Dedifferentiated amniotic fluid mesenchymal stem cell (primary cell): Measurements from ENCODE around the gene TLE3.

ENCODE experiments used
- DNase-seq: peaks from one replicate; pipeline ENCODE4 v3.0.0-alpha.2; 2016; ENCODE audit errors: extremely low spot score

The TLE3 gene

GRCh38 chr15:70062321-70062956 is 35.3 kb downstream of the TLE3 start:
- no peak for DNase-seq

- no peak for DNase-seq
These were observed 35.9 kb downstream of the TLE3 start for GRCh38 chr15:70061696-70062270.

- DNase-seq, result no peak
These were observed 36.8 kb downstream of the TLE3 start for GRCh38 chr15:70060993-70061305.

- DNase-seq, result no peak
These were observed 37.3 kb downstream of the TLE3 start for GRCh38 chr15:70060214-70060992.

- DNase-seq, result no peak
These were observed 38.1 kb downstream of the TLE3 start for GRCh38 chr15:70059476-70060213.

- no peak for DNase-seq
These were observed 38.9 kb downstream of the TLE3 start for GRCh38 chr15:70058642-70059360.

- no peak for DNase-seq
These were observed 39.6 kb downstream of the TLE3 start for GRCh38 chr15:70057931-70058641.

- DNase-seq, result no peak
These were observed 41.5 kb downstream of the TLE3 start for GRCh38 chr15:70056091-70056680.

- DNase-seq, result no peak
These were observed 42.1 kb downstream of the TLE3 start for GRCh38 chr15:70055601-70056051.

- DNase-seq, result no peak
These were observed 42.8 kb downstream of the TLE3 start for GRCh38 chr15:70054884-70055387.

- no peak for DNase-seq
These were observed 43.4 kb downstream of the TLE3 start for GRCh38 chr15:70054366-70054765.

GRCh38 chr15:70053716-70054229 is 43.9 kb downstream of the TLE3 start:
- DNase-seq, result no peak

- DNase-seq, result no peak
These were observed 44.6 kb downstream of the TLE3 start for GRCh38 chr15:70053001-70053715.

GRCh38 chr15:70051948-70052633 is 45.6 kb downstream of the TLE3 start:
- DNase-seq, result no peak

GRCh38 chr15:70050970-70051369 is 46.7 kb downstream of the TLE3 start:
- no peak for DNase-seq

- no peak for DNase-seq
These were observed 47.3 kb downstream of the TLE3 start for GRCh38 chr15:70050441-70050840.

GRCh38 chr15:70049701-70050301 is 47.9 kb downstream of the TLE3 start:
- DNase-seq, result no peak
